MCF 10A (cell line): ENCODE results near the gene SAP25. TPM values are rescaled to one million over a fixed set of nuclear protein-coding genes. Genes with fewer than 3 reads are reported as not detected.

Experiments
- BruUV-seq: library from RNA; stranded (reverse); fragments of 400-500 nt; replicated peaks from 2 replicates; lab custom pipeline; 2021; lab: Mats Ljungman, UMichigan
- CTCF ChIA-PET: fragments of 300-600 bp; sonication (Branson Sonifier 250); formaldehyde crosslinking; extraction: SDS; loops from one replicate; lab custom pipeline; 2021; ENCODE audit warnings: antibody characterized with exemption, inconsistent platforms; lab: Yijun Ruan, JAX
- POLR2A ChIA-PET: fragments of 300-600, 350-650 bp; sonication (Branson Sonifier 250); formaldehyde crosslinking; extraction: SDS; loops from one replicate; lab custom pipeline; 2020; ENCODE audit warnings: antibody characterized with exemption, inconsistent platforms; lab: Yijun Ruan, JAX
- DNase-seq: peaks from one replicate; pipeline ENCODE4 v3.0.0-alpha.2; 2018; ENCODE audit not compliant: unreplicated experiment
- H3K27ac Mint-ChIP-seq: one replicate; pipeline ENCODE4 v1.8.0; 2022; ENCODE audit warnings: mild to moderate bottlenecking, low read depth, mixed read lengths; ENCODE audit not compliant: unreplicated experiment
- H3K27me3 Mint-ChIP-seq: one replicate; pipeline ENCODE4 v1.8.0; 2022; ENCODE audit warnings: mixed read lengths; ENCODE audit not compliant: insufficient read depth, unreplicated experiment
- H3K36me3 Mint-ChIP-seq: one replicate; pipeline ENCODE4 v1.8.0; 2022; ENCODE audit warnings: mild to moderate bottlenecking, moderate library complexity, mixed read lengths; ENCODE audit not compliant: insufficient read depth, unreplicated experiment
- H3K4me1 Mint-ChIP-seq: one replicate; pipeline ENCODE4 v1.8.0; 2022; ENCODE audit warnings: mixed read lengths; ENCODE audit not compliant: insufficient read depth, unreplicated experiment
- H3K4me3 Mint-ChIP-seq: one replicate; pipeline ENCODE4 v1.8.0; 2022; ENCODE audit warnings: mild to moderate bottlenecking, moderate library complexity, mixed read lengths; ENCODE audit not compliant: unreplicated experiment
- H3K9me3 Mint-ChIP-seq: one replicate; pipeline ENCODE4 v1.8.0; 2022; ENCODE audit warnings: mixed read lengths; ENCODE audit not compliant: unreplicated experiment
- intact Hi-C: fragments of 100-400 bp; cut with micrococcal nuclease; formaldehyde crosslinking; loops from 2 replicates; pipeline ENCODE4 v1.14.1; 2022
- total RNA-seq: library from RNA; stranded (reverse); gene quantifications from 2 replicates; pipeline ENCODE4 v1.2.3, GENCODE V29; 2022
- TF ChIP-seq, protein P1 (sequence below): fragments of 200-600 bp; IDR thresholded peaks from one replicate; pipeline ENCODE4 v1.8.0; 2022; ENCODE audit warnings: antibody characterized with exemption, mild to moderate bottlenecking; ENCODE audit not compliant: unreplicated experiment

SAP25 gene
- total RNA-seq, 1 experiment from 2014 or later = 1.2 TPM

DNA sequence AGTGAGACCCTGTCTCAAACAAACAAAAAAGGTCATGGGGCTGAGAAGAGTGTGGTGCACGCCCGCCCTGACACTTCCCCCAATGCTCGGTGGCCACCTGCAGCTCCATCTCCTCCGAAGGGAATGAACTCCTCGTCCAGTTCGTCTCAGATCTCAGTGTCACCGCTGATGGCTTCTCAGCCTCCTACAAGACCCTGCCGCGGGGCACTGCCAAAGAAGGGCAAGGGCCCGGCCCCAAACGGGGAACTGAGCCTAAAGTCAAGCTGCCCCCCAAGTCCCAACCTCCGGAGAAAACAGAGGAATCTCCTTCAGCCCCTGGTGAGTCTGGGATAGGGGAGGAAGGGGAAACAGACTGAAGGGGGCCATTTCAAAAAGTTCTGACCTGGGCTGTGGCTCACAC is 32.6 kb upstream of the SAP25 start:
- ChIA-PET POLR2A (interaction anchor here (0.7 kb wide), 1 partner anchor 20 kb away, joined by 4 read pairs; the partner anchor contains the start of genes FBXO24 and LRCH4), CTCF (no interaction called here)
- Mint-ChIP-seq H3K4me1 (peaks cover 3% of the 10 kb centered on the region), H3K9me3 (no peaks in the 10 kb centered on the region), H3K27me3 (no peaks in the 10 kb centered on the region), H3K4me3 (no peak overlapping the region), H3K27ac (no peak overlapping the region), H3K36me3 (peaks cover 6% of the 10 kb centered on the region)
- TF ChIP-seq, protein P1, sequence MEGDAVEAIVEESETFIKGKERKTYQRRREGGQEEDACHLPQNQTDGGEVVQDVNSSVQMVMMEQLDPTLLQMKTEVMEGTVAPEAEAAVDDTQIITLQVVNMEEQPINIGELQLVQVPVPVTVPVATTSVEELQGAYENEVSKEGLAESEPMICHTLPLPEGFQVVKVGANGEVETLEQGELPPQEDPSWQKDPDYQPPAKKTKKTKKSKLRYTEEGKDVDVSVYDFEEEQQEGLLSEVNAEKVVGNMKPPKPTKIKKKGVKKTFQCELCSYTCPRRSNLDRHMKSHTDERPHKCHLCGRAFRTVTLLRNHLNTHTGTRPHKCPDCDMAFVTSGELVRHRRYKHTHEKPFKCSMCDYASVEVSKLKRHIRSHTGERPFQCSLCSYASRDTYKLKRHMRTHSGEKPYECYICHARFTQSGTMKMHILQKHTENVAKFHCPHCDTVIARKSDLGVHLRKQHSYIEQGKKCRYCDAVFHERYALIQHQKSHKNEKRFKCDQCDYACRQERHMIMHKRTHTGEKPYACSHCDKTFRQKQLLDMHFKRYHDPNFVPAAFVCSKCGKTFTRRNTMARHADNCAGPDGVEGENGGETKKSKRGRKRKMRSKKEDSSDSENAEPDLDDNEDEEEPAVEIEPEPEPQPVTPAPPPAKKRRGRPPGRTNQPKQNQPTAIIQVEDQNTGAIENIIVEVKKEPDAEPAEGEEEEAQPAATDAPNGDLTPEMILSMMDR = no peak
- DNase-seq = no peak
- BruUV-seq = no TSS peak
- intact Hi-C loops = no loop called here

DNA sequence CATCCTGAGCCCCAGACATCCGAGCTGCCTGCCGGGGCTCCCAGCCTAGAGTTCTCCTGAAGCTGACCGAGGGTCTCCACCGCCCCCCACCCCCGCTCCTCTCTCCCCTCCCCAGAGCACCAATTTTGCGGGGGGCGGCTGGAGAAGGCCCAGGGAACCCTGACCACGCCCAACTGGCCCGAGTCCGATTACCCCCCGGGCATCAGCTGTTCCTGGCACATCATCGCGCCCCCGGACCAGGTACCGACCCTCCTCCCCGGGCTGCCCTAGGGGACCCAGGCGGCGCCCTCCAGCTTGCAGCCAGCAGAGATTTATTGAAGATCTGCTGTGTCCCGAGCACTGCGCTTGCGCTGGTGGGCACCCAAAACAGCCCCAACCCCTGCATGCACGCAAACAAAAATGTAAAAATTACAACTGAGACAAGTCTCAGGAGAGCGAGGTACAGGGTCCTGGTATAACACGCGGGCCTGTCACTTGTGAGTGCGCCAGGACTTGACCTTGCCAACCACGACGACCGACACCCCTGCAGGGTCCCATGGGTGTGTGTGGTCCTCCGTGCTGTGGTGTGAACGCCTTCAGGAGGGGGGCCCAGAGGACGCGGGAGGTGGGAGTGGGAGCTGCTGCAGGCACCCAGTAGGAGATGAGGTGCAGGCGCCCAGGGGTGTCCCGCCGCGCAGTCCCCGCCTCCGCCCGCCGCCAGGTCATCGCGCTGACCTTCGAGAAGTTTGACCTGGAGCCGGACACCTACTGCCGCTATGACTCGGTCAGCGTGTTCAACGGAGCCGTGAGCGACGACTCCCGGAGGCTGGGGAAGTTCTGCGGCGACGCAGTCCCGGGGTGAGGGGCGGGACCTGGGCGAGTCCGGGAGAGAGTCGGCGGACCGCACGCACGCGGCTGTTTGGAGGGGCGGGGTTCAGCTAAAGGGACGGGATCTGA is 31.5 kb upstream of the SAP25 start:
- Mint-ChIP-seq H3K36me3 (peaks cover 6% of the 10 kb centered on the region), H3K27me3 (no peaks in the 10 kb centered on the region), H3K4me3 (peak overlapping the region; percentile 72), H3K9me3 (no peaks in the 10 kb centered on the region), H3K4me1 (peaks cover 5% of the 10 kb centered on the region), H3K27ac (no peak overlapping the region)
- TF ChIP-seq, protein P1 = no peak
- ChIA-PET CTCF (interaction anchor here (0.7 to 1.2 kb wide), 2 partner anchors 16 to 24 kb away, joined by 3 to 5 read pairs; no protein-coding TSS in a partner anchor), POLR2A (interaction anchor here (0.6 kb wide), 1 partner anchor 12 kb away, joined by 3 read pairs; no protein-coding TSS in a partner anchor)
- no peak for DNase-seq
- BruUV-seq = no TSS peak
- intact Hi-C loops = loop anchor here (5.0 kb wide), 1 partner anchor 87 kb away; the partner anchor contains the start of gene GIGYF1

DNA sequence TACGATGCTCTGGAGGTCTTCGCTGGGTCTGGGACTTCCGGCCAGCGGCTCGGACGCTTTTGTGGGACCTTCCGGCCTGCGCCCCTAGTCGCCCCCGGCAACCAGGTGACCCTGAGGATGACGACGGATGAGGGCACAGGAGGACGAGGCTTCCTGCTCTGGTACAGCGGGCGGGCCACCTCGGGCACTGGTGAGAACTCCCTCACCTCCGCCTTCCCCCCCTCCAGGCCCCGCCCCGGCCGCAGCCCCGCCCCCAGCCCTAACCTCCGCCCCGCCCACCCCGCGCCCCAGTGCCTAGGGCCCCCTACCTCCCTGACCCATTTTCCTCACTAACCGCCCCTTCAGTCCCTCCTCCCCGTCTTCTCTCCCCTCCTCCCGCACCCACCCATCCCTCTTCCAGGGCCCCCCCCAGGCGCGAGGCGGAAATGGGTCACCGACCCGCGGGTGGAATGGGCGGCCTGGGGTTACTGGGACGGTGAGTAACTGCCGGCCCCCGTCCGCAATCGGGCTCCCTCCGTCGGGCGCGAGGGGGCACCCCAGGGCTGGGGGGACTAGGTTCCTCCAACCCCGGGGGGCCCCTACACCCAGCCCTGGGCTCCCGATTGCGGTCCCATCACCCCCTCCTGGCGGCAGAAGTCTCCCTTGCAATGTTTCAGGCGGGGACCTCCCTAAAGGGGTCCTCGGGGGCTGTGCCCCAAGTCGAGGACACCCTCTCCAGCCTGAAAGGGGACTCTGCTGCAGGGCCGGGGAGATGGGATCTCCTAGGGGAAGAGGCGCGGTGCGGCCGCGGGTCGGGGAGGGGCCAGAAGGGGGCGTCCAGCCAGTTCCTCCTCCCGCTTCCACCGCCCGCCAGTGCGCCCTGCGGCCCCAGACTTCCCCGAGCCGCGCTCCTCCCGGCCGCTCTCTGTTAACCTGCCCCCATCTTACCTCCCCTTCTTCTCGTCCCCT is 30.6 kb upstream of the SAP25 start:
- POLR2A ChIA-PET = interaction anchor here (0.6 to 0.7 kb wide), 2 partner anchors 13 to 175 kb away, joined by 3 to 5 read pairs; partner anchors contain the start of gene ZCWPW1

More for the DNA sequence above, 30.6 kb upstream of the SAP25 start:
- intact Hi-C loops = loop anchor here (5.0 kb wide), 1 partner anchor 88 kb away; the partner anchor contains the start of gene GIGYF1
- Mint-ChIP-seq H3K27me3 (no peaks in the 10 kb centered on the region), H3K27ac (no peak overlapping the region), H3K9me3 (no peaks in the 10 kb centered on the region), H3K4me3 (peak overlapping the region; percentile 72), H3K36me3 (peaks cover 6% of the 10 kb centered on the region), H3K4me1 (peaks cover 5% of the 10 kb centered on the region)
- TF ChIP-seq, protein P1 = peak; percentile 33
- BruUV-seq = no TSS peak
- peak; percentile 55 for DNase-seq
- CTCF ChIA-PET = interaction anchor here (0.7 to 1.2 kb wide), 4 partner anchors 15 to 89 kb away, joined by 3 to 5 read pairs (median 3); no protein-coding TSS in a partner anchor
